Upper lobe of left lung (tissue), 6 donors: ENCODE measurements around the gene CELSR1. TPM values are rescaled to one million over a fixed set of nuclear protein-coding genes. Genes with fewer than 3 reads are reported as not detected.

Source experiments
- ATAC-seq, 2 donors: fragments of 200-7000 bp; cut with Tn5 transposase; one replicate each; pipeline ENCODE4 v1.9.1; 2022; ENCODE audit warnings: mild to moderate bottlenecking in 2 of 2, moderate library complexity in 2 of 2; ENCODE audit not compliant: low FRiP score in 2 of 2
- DNase-seq, 2 donors: peaks; one replicate each; pipeline ENCODE4 v3.0.0-alpha.2; 2019 to 2020
- H3K27ac ChIP-seq, 4 donors: fragments of 200-600 bp; sonication (generic); one replicate each; pipeline ENCODE4 v1.5.1; 2016 to 2019
- H3K27me3 ChIP-seq, 4 donors: fragments of 200-600 bp; sonication (generic); one replicate each; pipeline ENCODE4 v1.5.1; 2017 to 2019
- H3K36me3 ChIP-seq, 4 donors: fragments of 200-600 bp; sonication (generic); one replicate each; pipeline ENCODE4 v1.5.1; 2016 to 2019
- H3K4me1 ChIP-seq, 4 donors: fragments of 200-600 bp; sonication (generic); one replicate each; pipeline ENCODE4 v1.5.1; 2018 to 2019
- H3K4me3 ChIP-seq, 4 donors: fragments of 200-600 bp; sonication (generic); one replicate each; pipeline ENCODE4 v1.5.1; 2017 to 2019; ENCODE audit warnings: mild to moderate bottlenecking in 2 of 4, moderate library complexity in 1 of 4
- H3K9me3 ChIP-seq, 4 donors: fragments of 200-600 bp; sonication (generic); one replicate each; pipeline ENCODE4 v1.5.1; 2018 to 2019
- CTCF ChIP-seq, 6 experiments: fragments of 450-650 bp in 4 of 6; fragments of 200-600 bp in 2 of 6; sonication (generic) in 2 of 6; IDR thresholded peaks; one replicate each; pipeline ENCODE4 v1.5.1; 2016 to 2019; ENCODE audit warnings: antibody characterized with exemption in 6 of 6
- EP300 ChIP-seq, 4 donors: sonication (generic); formaldehyde crosslinking; IDR thresholded peaks; one replicate each; pipeline ENCODE4 v1.5.1; 2017; ENCODE audit warnings: antibody characterized with exemption in 4 of 4, control low read depth in 2 of 4
- POLR2A ChIP-seq, 4 donors: fragments of 450-650 bp; IDR thresholded peaks; one replicate each; pipeline ENCODE4 v1.5.1; 2016 to 2017; ENCODE audit warnings: antibody characterized with exemption in 4 of 4, mild to moderate bottlenecking in 2 of 4
- POLR2AphosphoS5 ChIP-seq, 2 donors: sonication (generic); formaldehyde crosslinking; IDR thresholded peaks; one replicate each; pipeline ENCODE4 v1.5.1; 2017; ENCODE audit warnings: antibody characterized with exemption in 2 of 2
- WGBS, 2 donors: methylation state at CpG; one replicate each; pipeline ENCODE4 v1.1.5; 2017 to 2018; 5-methylcytosine and 5-hydroxymethylcytosine counted together
- total RNA-seq, 6 donors: library from RNA; depleted of rRNA in 4 of 6; stranded (reverse); fragments of >200 nt in 4 of 6; gene quantifications; one replicate each; pipeline versions ENCODE4 v1.1.0 to v1.2.1, GENCODE V29; 2016 to 2021
- donor health status: DM: no; HTN: no; CAD: no; lungs with moderate emphysema.
- donor health status: DM: no; HTN: yes; CAD: no; lungs with severe emphysema.

CELSR1 gene
- total RNA-seq, 6 donors from 2014 or later: 45.1 to 145 (median 80.1) TPM

DNA sequence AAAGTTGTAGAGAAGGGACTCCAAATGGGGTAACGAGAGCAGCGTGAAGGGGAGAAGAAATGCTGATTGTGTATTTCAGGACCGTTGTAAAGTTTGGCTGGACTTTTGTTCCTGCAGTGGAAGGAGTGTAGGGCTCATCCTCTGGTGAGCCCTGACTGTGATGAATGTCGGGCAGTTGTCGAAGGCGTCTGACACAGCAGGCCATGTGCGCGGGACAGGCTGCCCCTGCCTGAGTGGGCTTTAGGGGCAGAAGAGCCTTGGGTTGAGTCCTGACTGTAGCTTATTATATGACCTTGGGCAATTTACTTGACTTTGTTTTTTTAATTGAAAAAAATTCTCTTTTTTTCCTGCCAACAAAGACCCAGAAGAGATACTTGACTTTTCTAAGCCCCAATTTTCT, 198.8 kb downstream of the CELSR1 start:
- WGBS, 2 donors: 94 to 95% methylated on average over 8 of the region's 8 CpGs
- no peak for TF ChIP-seq POLR2AphosphoS5 (IDR thresholded peaks at IDR 0.05)
- TF ChIP-seq EP300 (IDR thresholded peaks at IDR 0.05): no peak
- TF ChIP-seq POLR2A (IDR thresholded peaks at IDR 0.05): no peak
- TF ChIP-seq CTCF (IDR thresholded peaks at IDR 0.05): no peak
- Histone ChIP-seq H3K36me3 (peaks cover 18 to 62% (median 35%) of the 10 kb centered on the region in 4 donors), H3K9me3 (no peaks in the 10 kb centered on the region), H3K27ac (no peak overlapping the region), H3K27me3 (no peaks in the 10 kb centered on the region), H3K4me1 (peaks cover 11 to 23% (median 13%) of the 10 kb centered on the region in 4 donors), H3K4me3 (no peak overlapping the region)
- ATAC-seq (no peak), DNase-seq (no peak)

DNA sequence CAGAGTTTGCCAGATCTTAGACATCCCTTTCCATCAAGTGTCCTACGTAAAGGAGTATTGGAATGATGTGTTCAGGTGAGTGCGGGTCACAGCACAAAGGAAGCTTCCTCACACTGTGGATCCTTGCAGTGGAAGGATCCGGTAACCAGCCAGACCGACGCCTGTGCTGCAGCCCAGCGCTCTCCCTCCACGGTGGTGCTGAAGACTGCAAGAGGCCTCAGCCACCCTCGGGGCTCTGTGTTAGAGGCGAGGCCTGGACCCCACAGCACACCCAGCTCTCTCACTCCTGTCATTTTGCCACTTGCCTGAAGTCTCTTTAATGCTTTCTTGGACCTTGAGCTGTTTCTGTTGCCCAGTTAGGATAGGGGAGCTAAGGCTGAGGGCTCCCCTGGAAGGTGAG, 199.6 kb downstream of the CELSR1 start:
- no peak for TF ChIP-seq EP300 (IDR thresholded peaks at IDR 0.05)
- no peak for TF ChIP-seq POLR2AphosphoS5 (IDR thresholded peaks at IDR 0.05)
- H3K4me3 ChIP-seq: no peak overlapping the region
- H3K9me3 ChIP-seq: no peaks in the 10 kb centered on the region
- H3K4me1 ChIP-seq: peaks cover 11 to 23% (median 13%) of the 10 kb centered on the region in 4 donors
- ATAC-seq: no peak
- no peak for DNase-seq
- 92% methylated on average over 8 to 9 of the region's 9 CpGs for WGBS, 2 donors
- no peak overlapping the region for H3K27ac ChIP-seq
- peaks cover 16 to 54% (median 31%) of the 10 kb centered on the region in 4 donors for H3K36me3 ChIP-seq
- no peaks in the 10 kb centered on the region for H3K27me3 ChIP-seq

- WGBS, 2 donors: 16 to 31% methylated on average over 14 to 33 of the region's 42 CpGs
- ATAC-seq: peak; percentile 44 to 58
- no peak for DNase-seq
- Histone ChIP-seq H3K27me3 (no peaks in the 10 kb centered on the region), H3K27ac (peak overlapping the region; percentile 84 to 95 (median 90)), H3K9me3 (no peaks in the 10 kb centered on the region), H3K36me3 (peaks cover 11 to 39% (median 22%) of the 10 kb centered on the region in 4 donors), H3K4me1 (peaks cover 11 to 23% (median 13%) of the 10 kb centered on the region in 4 donors), H3K4me3 (peak overlapping the region; percentile 67 to 98 (median 92))
- TF ChIP-seq EP300 (IDR thresholded peaks at IDR 0.05): no peak
- no peak for TF ChIP-seq CTCF (IDR thresholded peaks at IDR 0.05)
- no peak for TF ChIP-seq POLR2A (IDR thresholded peaks at IDR 0.05)
Measured at GRCh38 chr22:46336119-46337078, 201.0 kb downstream of the CELSR1 start.

GRCh38 chr22:46335201-46336118, 202.0 kb downstream of the CELSR1 start, which contains the start of gene TRMU:
TRMU (plus strand) TSS chr22:46335714; CDS start chr22:46335765, 51 bp downstream.
- peak within 1 kb of the TSS; percentile 84 to 95 (median 90) for H3K27ac ChIP-seq
- H3K36me3 ChIP-seq: peaks cover 11 to 30% (median 19%) of the 10 kb centered on the region in 4 donors
- H3K9me3 ChIP-seq: no peaks in the 10 kb centered on the region
- TF ChIP-seq EP300 (IDR thresholded peaks at IDR 0.05) (no peak), POLR2AphosphoS5 (IDR thresholded peaks at IDR 0.05) (peak; percentile 85), CTCF (IDR thresholded peaks at IDR 0.05) (peak in 2 of 6 experiments; percentile 8 to 28), POLR2A (IDR thresholded peaks at IDR 0.05) (peak in 1 of 4 donors; percentile 83)
- no peaks in the 10 kb centered on the region for H3K27me3 ChIP-seq
- peaks cover 11 to 23% (median 13%) of the 10 kb centered on the region in 4 donors for H3K4me1 ChIP-seq
- ATAC-seq (peak; percentile 92 to 98), DNase-seq (peak; percentile 92 to 97)
- 2 to 7% methylated on average over 12 to 60 of the region's 93 CpGs for WGBS, 2 donors
- H3K4me3 ChIP-seq: peak within 1 kb of the TSS; percentile 67 to 98 (median 92)
